AG09319 (cell line): Measurements from ENCODE around the gene NCAPD2.
"Not testable (repeated sequence)": the region's sequence is repeated elsewhere in the genome, so short reads cannot be mapped to it uniquely, and the experiment has no call there.

Experiments
- DNase-seq: peaks from one replicate; pipeline ENCODE4 v3.0.0-alpha.2; 2010; ENCODE audit warnings: low read depth; ENCODE audit errors: extremely low read depth
- TF ChIP-seq, protein P1 (sequence below): IDR thresholded peaks from 2 replicates; pipeline ENCODE4 v1.5.1; 2011; ENCODE audit warnings: low read depth, mild to moderate bottlenecking, inconsistent platforms, low read length, moderate library complexity

Gene NCAPD2

GRCh38 chr12:6461401-6462233 lies 32.3 kb upstream of the NCAPD2 start:
- TF ChIP-seq, protein P1, sequence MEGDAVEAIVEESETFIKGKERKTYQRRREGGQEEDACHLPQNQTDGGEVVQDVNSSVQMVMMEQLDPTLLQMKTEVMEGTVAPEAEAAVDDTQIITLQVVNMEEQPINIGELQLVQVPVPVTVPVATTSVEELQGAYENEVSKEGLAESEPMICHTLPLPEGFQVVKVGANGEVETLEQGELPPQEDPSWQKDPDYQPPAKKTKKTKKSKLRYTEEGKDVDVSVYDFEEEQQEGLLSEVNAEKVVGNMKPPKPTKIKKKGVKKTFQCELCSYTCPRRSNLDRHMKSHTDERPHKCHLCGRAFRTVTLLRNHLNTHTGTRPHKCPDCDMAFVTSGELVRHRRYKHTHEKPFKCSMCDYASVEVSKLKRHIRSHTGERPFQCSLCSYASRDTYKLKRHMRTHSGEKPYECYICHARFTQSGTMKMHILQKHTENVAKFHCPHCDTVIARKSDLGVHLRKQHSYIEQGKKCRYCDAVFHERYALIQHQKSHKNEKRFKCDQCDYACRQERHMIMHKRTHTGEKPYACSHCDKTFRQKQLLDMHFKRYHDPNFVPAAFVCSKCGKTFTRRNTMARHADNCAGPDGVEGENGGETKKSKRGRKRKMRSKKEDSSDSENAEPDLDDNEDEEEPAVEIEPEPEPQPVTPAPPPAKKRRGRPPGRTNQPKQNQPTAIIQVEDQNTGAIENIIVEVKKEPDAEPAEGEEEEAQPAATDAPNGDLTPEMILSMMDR = no peak
- no peak for DNase-seq

DNA sequence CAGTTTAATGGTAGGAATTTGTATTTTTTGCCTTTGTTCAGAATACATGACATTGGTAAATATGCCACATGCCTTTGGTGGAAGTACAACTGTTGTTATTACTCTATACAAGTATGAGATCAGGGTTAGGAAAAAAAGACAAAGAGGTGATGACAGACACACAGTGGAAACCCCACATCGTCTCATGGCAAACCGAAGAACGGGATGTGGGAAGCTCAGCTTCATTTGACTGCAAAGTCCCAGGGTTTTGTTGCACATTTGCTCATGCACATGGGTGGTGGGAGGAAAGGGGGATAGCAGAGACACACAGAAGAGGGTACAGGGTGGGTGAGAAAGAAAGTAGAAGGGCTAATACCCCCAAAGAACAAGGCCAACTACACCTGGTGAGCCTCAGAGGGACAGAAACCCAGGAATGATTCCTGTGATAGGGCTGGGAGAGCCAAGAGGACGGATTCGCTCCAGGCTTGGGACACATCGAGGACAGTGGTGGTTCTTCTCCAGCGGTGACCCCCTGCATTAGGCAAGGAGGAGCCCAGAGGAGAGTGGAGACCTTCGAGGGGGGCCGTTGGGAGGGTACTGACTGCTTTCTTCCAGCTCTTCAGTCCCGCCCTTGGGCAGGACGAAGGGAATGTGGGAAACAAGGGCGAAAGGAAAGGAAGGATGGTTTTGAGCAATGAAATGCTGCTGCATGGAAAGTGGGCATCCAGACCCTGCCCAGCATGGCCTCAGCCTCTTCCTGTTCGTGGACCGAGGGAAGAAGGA lies 31.5 kb upstream of the NCAPD2 start:
- DNase-seq = no peak
- TF ChIP-seq, protein P1 = no peak

GRCh38 chr12:6463216-6463615 lies 30.7 kb upstream of the NCAPD2 start:
- no peak for DNase-seq
- TF ChIP-seq, protein P1 = no peak

DNA sequence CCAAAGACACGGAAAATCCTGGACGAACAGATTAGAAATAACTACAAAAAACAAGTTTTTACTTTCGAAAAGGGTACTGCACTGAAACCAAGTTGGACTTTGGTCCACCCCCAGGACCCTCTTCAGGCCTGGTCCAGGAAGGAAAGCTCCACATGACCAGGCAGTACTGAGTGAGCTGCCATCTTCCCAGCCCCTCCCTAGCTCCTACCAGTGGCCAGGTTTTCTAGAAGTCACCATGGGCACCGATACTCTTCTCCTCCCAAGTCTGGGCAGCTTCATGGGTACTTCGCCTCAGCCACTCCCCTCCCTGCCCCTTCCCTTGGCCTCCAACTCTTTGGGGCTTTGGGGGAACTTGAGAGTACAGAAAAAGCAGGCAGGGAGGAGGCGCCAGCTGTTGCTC lies 30.0 kb upstream of the NCAPD2 start:
- DNase-seq = no peak
- TF ChIP-seq, protein P1 = no peak

DNA sequence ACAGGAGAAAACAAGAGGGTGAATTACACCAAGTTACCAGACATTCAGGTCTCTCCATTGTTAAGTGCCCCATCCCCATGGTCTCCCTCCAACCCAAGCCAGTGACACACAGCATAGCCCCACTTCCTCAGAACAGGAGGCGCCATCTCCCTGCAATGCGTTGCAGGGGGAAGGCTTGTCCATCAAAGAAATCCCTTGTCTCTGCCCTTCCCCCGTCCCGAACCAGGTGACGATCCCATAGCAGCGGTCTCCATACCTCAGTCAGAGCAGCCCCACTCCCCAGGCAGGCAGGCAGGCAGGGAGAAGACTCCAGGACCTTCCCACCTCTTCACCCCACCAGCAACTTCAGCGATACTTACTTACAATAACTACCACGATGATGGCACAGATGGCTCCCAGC lies 29.4 kb upstream of the NCAPD2 start:
- TF ChIP-seq, protein P1 = no peak
- DNase-seq = no peak

- DNase-seq = peak; percentile 47
- TF ChIP-seq, protein P1 = peak; percentile 96
Observed at GRCh38 chr12:6465467-6466183, 28.3 kb upstream of the NCAPD2 start.

DNA sequence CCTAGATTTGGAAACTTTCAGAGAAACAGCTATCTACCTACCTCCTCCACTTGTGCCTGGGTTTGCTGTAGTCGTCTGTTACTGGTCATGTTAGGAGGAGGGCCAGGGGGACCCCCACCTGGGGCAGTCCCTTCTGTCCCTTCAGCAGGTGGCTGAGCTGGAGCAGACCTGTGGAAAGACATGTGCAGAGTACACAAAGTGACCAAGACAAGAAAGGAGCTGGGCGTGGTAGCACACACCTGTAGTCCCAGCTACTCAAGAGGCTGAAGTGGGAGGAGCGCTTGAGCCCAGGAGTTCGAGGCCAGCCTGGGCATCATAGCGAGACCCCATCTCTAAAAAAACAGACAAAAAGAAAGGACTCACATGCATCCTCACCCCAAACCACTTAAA lies 27.7 kb upstream of the NCAPD2 start:
- TF ChIP-seq, protein P1 = no peak
- DNase-seq = no peak

- not testable (repeated sequence) for DNase-seq
Observed at GRCh38 chr12:6466751-6467150, 27.2 kb upstream of the NCAPD2 start.

DNA sequence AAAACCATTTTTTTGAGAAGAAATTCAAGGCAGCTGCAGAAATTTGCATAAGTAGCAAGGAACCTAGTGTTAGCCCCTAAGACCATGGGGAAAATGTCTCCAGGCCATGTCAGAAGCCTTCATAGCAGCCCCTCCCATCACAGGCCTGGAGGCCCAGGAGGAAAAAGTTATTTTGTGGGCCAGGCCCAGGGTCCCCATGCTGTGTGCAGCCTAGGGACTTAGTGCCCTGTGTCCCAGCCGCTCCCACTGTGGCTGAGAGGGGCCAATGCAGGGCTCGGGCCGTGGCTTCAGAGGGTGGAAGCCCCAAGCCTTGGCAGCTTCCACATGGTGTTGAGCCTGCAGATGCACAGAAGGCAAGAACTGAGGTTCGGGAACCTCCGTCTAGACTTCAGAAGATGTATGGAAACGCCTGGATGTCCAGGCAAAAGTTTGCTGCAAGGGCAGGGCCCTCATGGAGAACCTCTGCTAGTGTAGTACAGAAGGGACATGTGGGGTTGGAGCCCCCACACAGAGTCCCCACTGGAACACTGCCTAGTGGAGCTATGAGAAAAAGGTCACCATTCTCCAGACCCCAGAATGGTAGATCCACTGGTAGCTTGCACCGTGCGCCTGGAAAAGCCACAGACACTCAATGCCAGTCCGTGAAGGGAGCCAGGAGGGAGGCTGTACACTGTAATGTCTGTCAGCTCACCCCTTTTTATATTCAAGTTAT lies 26.2 kb upstream of the NCAPD2 start:
- DNase-seq = not testable (repeated sequence)
